ENCODE data around the gene RAB4B. TPM values are rescaled to one million over a fixed set of nuclear protein-coding genes. Genes with fewer than 3 reads are reported as not detected.
A peak's percentile ranks its signal among the peaks of the same experiment; 100 is the strongest.

The RAB4B gene
- total and polyA plus RNA-seq, 2 donors (not counting 1 experiment from before 2014, with no cell fraction given) = 108 to 141 TPM

- Mint-ChIP-seq H3K4me1 (peaks cover 74% of the 10 kb centered on the region), H3K27ac (peak overlapping the region; percentile 93), H3K4me3 (peak overlapping the region; percentile 92), H3K9me3 (ENCODE audit: insufficient read depth) (no peaks in the 10 kb centered on the region), H3K27me3 (no peaks in the 10 kb centered on the region)
- Histone ChIP-seq H3K27me3 (replicated peaks in 1 of 4; ENCODE audit: control extremely low read depth in 1 of 4, control insufficient read depth in 3 of 4, insufficient read depth in 4 of 4, low read length in 3 of 4) (no peaks in the 10 kb centered on the region), H3K79me2 (ENCODE audit: control insufficient read depth, insufficient read depth, low read length) (peaks cover 71% of the 10 kb centered on the region), H3K27ac (ENCODE audit: low read length in 2 of 2) (peak overlapping the region; percentile 75 to 86), H3K4me3 (ENCODE audit: control extremely low read depth in 1 of 5, extremely low read depth in 1 of 5, insufficient read depth in 1 of 5, low read depth in 2 of 5, low read length in 4 of 5) (peak overlapping the region; percentile 54 to 95 (median 84)), H3K4me2 (replicated peaks; ENCODE audit: low read depth, low read length, poor library complexity, severe bottlenecking) (peak overlapping the region; percentile 93), H3K4me1 (ENCODE audit: control insufficient read depth in 2 of 2, insufficient read depth in 2 of 2, low read length in 2 of 2) (peaks cover 69 to 70% of the 10 kb centered on the region in 2 donors), H3K9ac (ENCODE audit: low read length) (peak overlapping the region; percentile 88), H3K36me3 (replicated peaks in 1 of 2; ENCODE audit: control extremely low read depth in 1 of 2, control insufficient read depth in 1 of 2, extremely low read depth in 1 of 2, insufficient read depth in 2 of 2, low read length in 1 of 2) (peaks cover 0 to 50% of the 10 kb centered on the region in 2 experiments), H4K20me1 (ENCODE audit: control insufficient read depth, insufficient read depth, low read length, poor library complexity, severe bottlenecking) (peaks cover 56% of the 10 kb centered on the region), H2AFZ (ENCODE audit: insufficient read depth, low read depth, low read length, poor library complexity, severe bottlenecking) (no peak overlapping the region), H3K9me3 (ENCODE audit: control extremely low read depth in 1 of 3, control insufficient read depth in 2 of 3, insufficient read depth in 1 of 3, low read length in 2 of 3) (no peaks in the 10 kb centered on the region)
- intact Hi-C loops (cut with micrococcal nuclease) = no loop called here
- ChIA-PET POLR2A (interaction anchor here (0.6 to 3.1 kb wide), 3 partner anchors 23 to 83 kb away, joined by 3 to 68 read pairs (median 3); partner anchors contain the start of genes COQ8B, ITPKC and RAB4B), CTCF (no interaction called here)
- DNase-seq (peak; percentile 33), ATAC-seq (ENCODE audit: low read depth) (no peak)
- 78% methylated on average over 23 of the region's 27 CpGs for WGBS (ENCODE audit: insufficient coverage)
- TF ChIP-seq CTCF (IDR thresholded peaks at IDR 0.05) (no peak), EZH2 (IDR thresholded peaks at IDR 0.05; ENCODE audit: borderline replicate concordance, insufficient read depth, low read depth, low read length, poor library complexity, severe bottlenecking) (no peak)
Observed at GRCh38 chr19:40800339-40800996, 22.4 kb downstream of the RAB4B start.

DNA sequence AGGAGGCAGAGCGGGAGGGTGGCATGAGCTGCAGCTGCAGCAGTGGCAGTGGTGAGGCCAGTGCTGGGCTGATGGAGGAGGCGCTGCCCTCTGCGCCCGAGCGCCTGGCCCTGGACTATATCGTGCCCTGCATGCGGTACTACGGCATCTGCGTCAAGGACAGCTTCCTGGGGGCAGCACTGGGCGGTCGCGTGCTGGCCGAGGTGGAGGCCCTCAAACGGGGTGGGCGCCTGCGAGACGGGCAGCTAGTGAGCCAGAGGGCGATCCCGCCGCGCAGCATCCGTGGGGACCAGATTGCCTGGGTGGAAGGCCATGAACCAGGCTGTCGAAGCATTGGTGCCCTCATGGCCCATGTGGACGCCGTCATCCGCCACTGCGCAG, 22.9 kb downstream of the RAB4B start:
- H3K9ac ChIP-seq (ENCODE audit: low read length) = no peak overlapping the region
- H4K20me1 ChIP-seq (ENCODE audit: control insufficient read depth, insufficient read depth, low read length, poor library complexity, severe bottlenecking) = peaks cover 61% of the 10 kb centered on the region
- Mint-ChIP-seq H3K9me3 (ENCODE audit: insufficient read depth) (no peaks in the 10 kb centered on the region), H3K4me1 (peaks cover 79% of the 10 kb centered on the region), H3K27me3 (no peaks in the 10 kb centered on the region), H3K27ac (peak overlapping the region; percentile 68), H3K4me3 (peak overlapping the region; percentile 92)
- ChIA-PET CTCF (interaction anchor here (1.0 kb wide), 1 partner anchor 18 kb away, joined by 4 read pairs; no protein-coding TSS in a partner anchor), POLR2A (interaction anchor here (0.6 to 1.3 kb wide), 2 partner anchors 23 to 84 kb away, joined by 3 read pairs; partner anchors contain the start of genes COQ8B, ITPKC and RAB4B)
- 98% methylated on average over 27 of the region's 27 CpGs for WGBS (ENCODE audit: insufficient coverage)
- H3K79me2 ChIP-seq (ENCODE audit: control insufficient read depth, insufficient read depth, low read length) = peaks cover 75% of the 10 kb centered on the region
- H3K4me1 ChIP-seq (ENCODE audit: control insufficient read depth in 2 of 2, insufficient read depth in 2 of 2, low read length in 2 of 2) = peaks cover 74 to 75% of the 10 kb centered on the region in 2 donors
- no peaks in the 10 kb centered on the region for H3K27me3 ChIP-seq (replicated peaks in 1 of 4; ENCODE audit: control extremely low read depth in 1 of 4, control insufficient read depth in 3 of 4, insufficient read depth in 4 of 4, low read length in 3 of 4)
- no peak for TF ChIP-seq EZH2 (IDR thresholded peaks at IDR 0.05; ENCODE audit: borderline replicate concordance, insufficient read depth, low read depth, low read length, poor library complexity, severe bottlenecking)
- TF ChIP-seq CTCF (IDR thresholded peaks at IDR 0.05) = no peak
- H3K4me2 ChIP-seq (replicated peaks; ENCODE audit: low read depth, low read length, poor library complexity, severe bottlenecking) = peak overlapping the region; percentile 93
- ATAC-seq (ENCODE audit: low read depth) (no peak), DNase-seq (no peak)
- no peak overlapping the region for H3K4me3 ChIP-seq (ENCODE audit: control extremely low read depth in 1 of 5, extremely low read depth in 1 of 5, insufficient read depth in 1 of 5, low read depth in 2 of 5, low read length in 4 of 5)
- H3K27ac ChIP-seq (ENCODE audit: low read length in 2 of 2) = peak overlapping the region in 1 of 2 donors; percentile 86
- no peaks in the 10 kb centered on the region for H3K9me3 ChIP-seq (ENCODE audit: control extremely low read depth in 1 of 3, control insufficient read depth in 2 of 3, insufficient read depth in 1 of 3, low read length in 2 of 3)
- peaks cover 0 to 56% of the 10 kb centered on the region in 2 experiments for H3K36me3 ChIP-seq (replicated peaks in 1 of 2; ENCODE audit: control extremely low read depth in 1 of 2, control insufficient read depth in 1 of 2, extremely low read depth in 1 of 2, insufficient read depth in 2 of 2, low read length in 1 of 2)
- H2AFZ ChIP-seq (ENCODE audit: insufficient read depth, low read depth, low read length, poor library complexity, severe bottlenecking) = no peak overlapping the region
- intact Hi-C loops (cut with micrococcal nuclease) = no loop called here

Data from B cell (primary cell).